B cell (primary cell): ENCODE results near the gene ZNF45.

Experiments
- EZH2 ChIP-seq: IDR thresholded peaks from 2 replicates; pipeline ENCODE4 v1.6.1; 2012; ENCODE audit warnings: borderline replicate concordance, low read depth, mild to moderate bottlenecking, moderate library complexity, low read length; ENCODE audit not compliant: insufficient read depth, poor library complexity, severe bottlenecking
- TF ChIP-seq, protein P1 (sequence below): fragments of 200-600 bp; IDR thresholded peaks from one replicate; pipeline ENCODE4 v1.8.0; 2022; ENCODE audit warnings: antibody characterized with exemption, mild to moderate bottlenecking

DNA sequence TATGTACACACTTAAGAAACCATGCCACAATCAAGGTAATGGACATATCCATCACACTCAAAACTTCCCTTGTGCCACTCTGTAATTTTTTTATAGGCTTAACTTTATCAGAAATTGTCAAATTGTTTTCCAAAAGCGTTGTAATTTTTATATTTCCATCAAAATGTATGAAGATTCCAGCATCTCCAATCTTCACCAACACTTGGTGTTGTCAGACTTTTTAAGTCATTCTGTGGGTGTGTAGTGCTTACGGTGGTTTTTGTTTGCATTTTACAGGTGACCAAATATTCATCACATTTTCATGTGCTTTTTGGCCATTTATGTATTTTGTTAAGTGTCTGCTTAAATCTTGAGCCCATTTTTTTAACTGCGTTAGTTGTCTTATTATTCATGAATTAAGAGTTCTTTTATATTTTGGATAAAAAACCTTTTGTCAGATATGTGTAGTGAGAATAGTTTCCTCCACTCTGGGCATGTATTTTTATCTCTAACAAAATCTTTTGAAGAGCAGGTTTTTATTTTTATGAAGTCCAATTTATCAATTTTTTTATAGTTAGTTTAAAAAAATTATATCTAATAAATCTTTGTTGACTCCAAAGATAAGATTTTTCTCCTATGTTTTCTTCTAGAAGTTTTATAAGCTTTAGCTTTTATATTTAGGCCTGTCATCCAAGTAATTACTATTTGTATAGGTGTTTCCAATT lies 4.6 kb upstream of the ZNF45 start:
- TF ChIP-seq, protein P1, sequence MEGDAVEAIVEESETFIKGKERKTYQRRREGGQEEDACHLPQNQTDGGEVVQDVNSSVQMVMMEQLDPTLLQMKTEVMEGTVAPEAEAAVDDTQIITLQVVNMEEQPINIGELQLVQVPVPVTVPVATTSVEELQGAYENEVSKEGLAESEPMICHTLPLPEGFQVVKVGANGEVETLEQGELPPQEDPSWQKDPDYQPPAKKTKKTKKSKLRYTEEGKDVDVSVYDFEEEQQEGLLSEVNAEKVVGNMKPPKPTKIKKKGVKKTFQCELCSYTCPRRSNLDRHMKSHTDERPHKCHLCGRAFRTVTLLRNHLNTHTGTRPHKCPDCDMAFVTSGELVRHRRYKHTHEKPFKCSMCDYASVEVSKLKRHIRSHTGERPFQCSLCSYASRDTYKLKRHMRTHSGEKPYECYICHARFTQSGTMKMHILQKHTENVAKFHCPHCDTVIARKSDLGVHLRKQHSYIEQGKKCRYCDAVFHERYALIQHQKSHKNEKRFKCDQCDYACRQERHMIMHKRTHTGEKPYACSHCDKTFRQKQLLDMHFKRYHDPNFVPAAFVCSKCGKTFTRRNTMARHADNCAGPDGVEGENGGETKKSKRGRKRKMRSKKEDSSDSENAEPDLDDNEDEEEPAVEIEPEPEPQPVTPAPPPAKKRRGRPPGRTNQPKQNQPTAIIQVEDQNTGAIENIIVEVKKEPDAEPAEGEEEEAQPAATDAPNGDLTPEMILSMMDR, result no peak
- TF ChIP-seq EZH2, result no peak
